HepG2 (cell line): ENCODE results near the gene GNG2. TPM values are rescaled to one million over a fixed set of nuclear protein-coding genes. Genes with fewer than 3 reads are reported as not detected.

Experiments used
- ATAC-seq: fragments of 200-7000 bp; cut with Tn5 transposase; 3 replicates; pipeline ENCODE4 v1.9.1; 2020; ENCODE audit warnings: mild to moderate bottlenecking, moderate library complexity
- BruUV-seq: library from RNA; stranded (reverse); fragments of 400-500 nt; replicated peaks from 2 replicates; lab custom pipeline; 2021; lab: Mats Ljungman, UMichigan
- CTCF ChIA-PET: fragments of 300-600 bp; formaldehyde crosslinking; extraction: SDS; loops from one replicate; lab custom pipeline; 2021; ENCODE audit warnings: low total read pairs, inconsistent platforms, low intra/inter-chr PET ratio; lab: Yijun Ruan, JAX
- POLR2A ChIA-PET: fragments of 350-600 bp; sonication (Branson Sonifier 250); formaldehyde crosslinking; loops from one replicate; lab custom pipeline; 2020; ENCODE audit warnings: antibody characterized with exemption, inconsistent platforms; lab: Yijun Ruan, JAX
- DNase-seq: peaks from one replicate; pipeline ENCODE4 v3.0.0-alpha.2; 2015; ENCODE audit warnings: low spot score
- FAIRE-seq: peaks from 3 replicates; lab custom pipeline; 2011; peaks lifted over from hg19 to GRCh38; lab: Jason Lieb, UNC
- H2AFZ ChIP-seq: one replicate; pipeline ENCODE4 v1.6.1; 2011; ENCODE audit warnings: low read length, inconsistent platforms
- H3K27ac ChIP-seq: fragments of 300-600 bp; 3 replicates; pipeline ENCODE4 v1.8.0; 2011; ENCODE audit warnings: mixed run types, mild to moderate bottlenecking, mixed read lengths, low read length, inconsistent platforms; ENCODE audit not compliant: insufficient read depth; ENCODE audit errors: extremely low read length
- H3K27me3 ChIP-seq, 2 experiments: fragments of 200-600 bp in 1 of 2; 2 replicates in 1 of 2; 3 replicates in 1 of 2; pipeline versions ENCODE4 v1.6.0 to v1.8.0; 2011; ENCODE audit warnings: low read length in 2 of 2, mild to moderate bottlenecking in 2 of 2, moderate library complexity in 2 of 2, inconsistent platforms in 1 of 2; ENCODE audit not compliant: insufficient read depth in 2 of 2, control insufficient read depth in 1 of 2
- H3K36me3 ChIP-seq, 2 experiments: fragments of 200-600 bp in 1 of 2; replicated peaks in 1 of 2; 2 replicates in 1 of 2; 3 replicates in 1 of 2; pipeline versions ENCODE4 v1.5.1 to v1.8.0; 2011; ENCODE audit warnings: low read length in 2 of 2, inconsistent platforms in 1 of 2; ENCODE audit not compliant: insufficient read depth in 2 of 2, control insufficient read depth in 1 of 2
- H3K4me1 ChIP-seq: 2 replicates; pipeline ENCODE4 v1.5.1; 2012; ENCODE audit warnings: low read length, inconsistent platforms; ENCODE audit not compliant: insufficient read depth
- H3K4me2 ChIP-seq: 2 replicates; pipeline ENCODE4 v1.6.0; 2011; ENCODE audit warnings: low read depth, low read length, inconsistent platforms
- H3K4me3 ChIP-seq, 3 experiments: fragments of 200-600 bp in 1 of 3; sonication (generic), shearing (Covaris generic) in 1 of 3; replicated peaks in 1 of 3; 2 replicates each; pipeline ENCODE4 v1.5.1; 2011 to 2016; ENCODE audit warnings: low read length in 3 of 3, inconsistent platforms in 2 of 3, low read depth in 2 of 3, mild to moderate bottlenecking in 2 of 3, control low read depth in 1 of 3, mixed read lengths in 1 of 3; ENCODE audit not compliant: insufficient read depth in 1 of 3
- H3K79me2 ChIP-seq: one replicate; pipeline ENCODE4 v1.6.1; 2011; ENCODE audit warnings: low read length, inconsistent platforms; ENCODE audit not compliant: insufficient read depth
- H3K9ac ChIP-seq: 2 replicates; pipeline ENCODE4 v1.6.0; 2011; ENCODE audit warnings: mild to moderate bottlenecking, low read depth, low read length, inconsistent platforms; ENCODE audit not compliant: insufficient read depth
- H3K9me3 ChIP-seq: 2 replicates; pipeline ENCODE4 v1.5.1; 2012; ENCODE audit warnings: mild to moderate bottlenecking, low read length
- H4K20me1 ChIP-seq: 2 replicates; pipeline ENCODE4 v1.6.0; 2011; ENCODE audit warnings: inconsistent platforms, mild to moderate bottlenecking, low read length, moderate library complexity; ENCODE audit not compliant: insufficient read depth
- BCLAF1 ChIP-seq: fragments of 450-650 bp; IDR thresholded peaks from 2 replicates; pipeline ENCODE4 v1.6.1; 2017; ENCODE audit warnings: mild to moderate bottlenecking
- KIAA2018 ChIP-seq: sonication (generic); formaldehyde crosslinking; IDR thresholded peaks from 2 replicates; pipeline ENCODE4 v1.5.0; 2020; ENCODE audit warnings: mild to moderate bottlenecking, missing genetic modification reagents, borderline replicate concordance
- MIER2 ChIP-seq: IDR thresholded peaks from 2 replicates; pipeline ENCODE4 v1.6.1; 2016; ENCODE audit warnings: missing biosample characterization, missing genetic modification reagents
- MTA3 ChIP-seq: sonication (generic); formaldehyde crosslinking; IDR thresholded peaks from 2 replicates; pipeline ENCODE4 v1.4.0; 2020; ENCODE audit warnings: missing genetic modification reagents
- SIX1 ChIP-seq: sonication (generic); formaldehyde crosslinking; IDR thresholded peaks from 2 replicates; pipeline ENCODE4 v1.4.0; 2020; ENCODE audit warnings: missing genetic modification reagents, borderline replicate concordance
- ZBTB21 ChIP-seq: sonication (generic); formaldehyde crosslinking; IDR thresholded peaks from 2 replicates; pipeline ENCODE4 v1.4.0; 2020; ENCODE audit warnings: missing genetic modification reagents
- ZBTB49 ChIP-seq: sonication (generic); formaldehyde crosslinking; IDR thresholded peaks from 2 replicates; pipeline ENCODE4 v1.4.0; 2020; ENCODE audit warnings: missing genetic modification reagents, borderline replicate concordance
- ZNF556 ChIP-seq: sonication (generic); formaldehyde crosslinking; IDR thresholded peaks from 2 replicates; pipeline ENCODE4 v1.4.0; 2020; ENCODE audit warnings: mild to moderate bottlenecking, missing genetic modification reagents, borderline replicate concordance
- ZNF616 ChIP-seq: sonication (generic); formaldehyde crosslinking; IDR thresholded peaks from 2 replicates; pipeline ENCODE4 v1.5.0; 2020; ENCODE audit warnings: low read depth, mild to moderate bottlenecking, missing genetic modification reagents
- ZNF780A ChIP-seq: sonication (generic); formaldehyde crosslinking; IDR thresholded peaks from 2 replicates; pipeline ENCODE4 v1.8.0; 2022; ENCODE audit warnings: mild to moderate bottlenecking, missing genetic modification reagents, moderate library complexity
- WGBS: methylation state at CpG from one replicate; pipeline ENCODE4 v1.1.6; 2017; ENCODE audit warnings: low lambda C conversion rate; 5-methylcytosine and 5-hydroxymethylcytosine counted together
- in situ Hi-C: cut with HindIII; loops from 2 replicates; pipeline ENCODE4 v1.10.0; 2017; ENCODE audit warnings: low pct_unique_long_range_greater_than_20kb; ENCODE audit not compliant: extremely low pct_ligation_motif_present
- intact Hi-C: fragments of 100-400 bp; cut with micrococcal nuclease; formaldehyde crosslinking; loops from one replicate; pipeline ENCODE4 v1.10.0; 2022; ENCODE audit not compliant: unreplicated experiment
- polyA plus RNA-seq, 8 experiments: library from polyadenylated mRNA; depleted of rRNA in 3 of 8; stranded (reverse) in 7 of 8; unstranded in 1 of 8; fragments of >200 nt; fragmentation: Illumina TruSeq in 4 of 8; extraction: Trizol in 4 of 8; gene quantifications; 2 replicates each; pipeline versions ENCODE4 v1.2.1 to v1.2.3, GENCODE V29; 2011 to 2016; ENCODE audit warnings: low read depth in 4 of 8, missing spikeins in 1 of 8, mixed read lengths in 1 of 8; ENCODE audit not compliant: insufficient read depth in 1 of 8
- total RNA-seq, 5 experiments: library from RNA; depleted of rRNA; stranded (reverse); fragments of >200 nt; fragmentation: Illumina TruSeq; extraction: Trizol; gene quantifications; 2 replicates each; pipeline ENCODE4 v1.2.3, GENCODE V29; 2016; ENCODE audit warnings: low read depth in 1 of 5

GNG2 gene
- total and polyA plus RNA-seq, 2 of the 13 experiments (the other 11 are each of a cell fraction or from before 2014, with no cell fraction given), result not detected

- no peak for ATAC-seq
- BruUV-seq, result no TSS peak
- Histone ChIP-seq H3K79me2 (no peaks in the 10 kb centered on the region), H3K4me1 (no peaks in the 10 kb centered on the region), H3K27me3 (no peaks in the 10 kb centered on the region; a peak in 1 of 5 replicates), H3K36me3 (no peaks in the 10 kb centered on the region), H4K20me1 (no peaks in the 10 kb centered on the region), H3K9ac (no peak overlapping the region), H2AFZ (no peak overlapping the region), H3K9me3 (no peaks in the 10 kb centered on the region), H3K4me2 (no peak overlapping the region), H3K27ac (no peak overlapping the region), H3K4me3 (no peak overlapping the region)
- ChIA-PET POLR2A (no interaction called here), CTCF (no interaction called here)
- in situ Hi-C loops (no loop called here), intact Hi-C loops (no loop called here)
- FAIRE-seq, result no peak
- no peak for DNase-seq
- 25% methylated on average over 6 of the region's 6 CpGs for WGBS
- TF ChIP-seq SIX1 (CRISPR knock-in tag) (no peak), BCLAF1 (no peak), MTA3 (CRISPR knock-in tag) (no peak), KIAA2018 (CRISPR knock-in tag) (no peak), MIER2 (no peak), ZNF556 (no peak), ZBTB21 (CRISPR knock-in tag) (no peak), ZNF616 (CRISPR knock-in tag) (no peak), ZBTB49 (CRISPR knock-in tag) (no peak), ZNF780A (CRISPR knock-in tag) (no peak)
These were observed 16.1 kb upstream of the GNG2 start for GRCh38 chr14:51844081-51844881.
